Measurements from ENCODE around the gene CXCL14.

DNA sequence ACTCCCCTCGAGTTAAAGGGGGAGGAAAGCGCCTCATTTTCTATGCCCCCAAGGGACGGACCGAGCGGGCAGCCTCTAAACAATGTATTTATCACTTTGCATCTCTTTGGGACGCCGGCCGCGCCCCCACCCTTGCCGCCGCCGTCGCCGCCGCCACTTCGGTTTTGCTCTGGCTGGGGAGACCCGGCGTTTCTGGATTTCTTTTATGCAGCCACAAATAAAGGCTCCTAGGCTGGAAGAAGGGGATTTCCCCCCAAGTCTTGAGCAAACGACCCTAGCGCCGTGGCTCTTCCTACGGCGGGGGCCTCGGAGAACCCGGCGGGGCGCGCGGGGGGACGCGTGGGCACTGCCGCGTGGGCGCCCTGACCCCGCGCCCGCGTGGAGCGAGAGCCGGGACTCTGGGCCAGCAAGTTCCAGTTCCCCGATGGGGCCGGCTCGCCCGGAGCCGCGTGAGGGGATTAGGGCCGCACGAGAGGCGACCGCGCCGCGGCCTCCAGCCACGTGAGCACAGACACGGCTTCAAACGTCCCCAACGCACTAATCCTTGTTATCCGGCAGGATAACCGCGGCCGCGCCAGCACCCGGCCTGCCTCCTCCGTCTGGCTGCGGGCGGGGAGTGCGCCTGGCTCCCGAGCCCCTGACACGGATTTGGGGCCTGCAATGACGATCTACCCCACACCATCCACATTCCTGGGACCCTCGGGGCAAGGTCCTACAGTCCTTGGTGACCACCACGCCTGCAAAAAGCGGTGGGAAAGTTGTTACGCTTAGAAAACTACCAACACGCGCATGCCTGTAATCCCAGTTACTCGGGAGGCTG is 35.1 kb downstream of the CXCL14 start:
- TF ChIP-seq TCF7L2 (IDR thresholded peaks at IDR 0.05; ENCODE audit: low read depth, low read length) (no peak), SIN3A (IDR thresholded peaks at IDR 0.05; ENCODE audit: borderline replicate concordance, insufficient read depth, low read depth, low read length) (no peak)
- TF ChIP-seq, protein P1, sequence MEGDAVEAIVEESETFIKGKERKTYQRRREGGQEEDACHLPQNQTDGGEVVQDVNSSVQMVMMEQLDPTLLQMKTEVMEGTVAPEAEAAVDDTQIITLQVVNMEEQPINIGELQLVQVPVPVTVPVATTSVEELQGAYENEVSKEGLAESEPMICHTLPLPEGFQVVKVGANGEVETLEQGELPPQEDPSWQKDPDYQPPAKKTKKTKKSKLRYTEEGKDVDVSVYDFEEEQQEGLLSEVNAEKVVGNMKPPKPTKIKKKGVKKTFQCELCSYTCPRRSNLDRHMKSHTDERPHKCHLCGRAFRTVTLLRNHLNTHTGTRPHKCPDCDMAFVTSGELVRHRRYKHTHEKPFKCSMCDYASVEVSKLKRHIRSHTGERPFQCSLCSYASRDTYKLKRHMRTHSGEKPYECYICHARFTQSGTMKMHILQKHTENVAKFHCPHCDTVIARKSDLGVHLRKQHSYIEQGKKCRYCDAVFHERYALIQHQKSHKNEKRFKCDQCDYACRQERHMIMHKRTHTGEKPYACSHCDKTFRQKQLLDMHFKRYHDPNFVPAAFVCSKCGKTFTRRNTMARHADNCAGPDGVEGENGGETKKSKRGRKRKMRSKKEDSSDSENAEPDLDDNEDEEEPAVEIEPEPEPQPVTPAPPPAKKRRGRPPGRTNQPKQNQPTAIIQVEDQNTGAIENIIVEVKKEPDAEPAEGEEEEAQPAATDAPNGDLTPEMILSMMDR (IDR thresholded peaks at IDR 0.05): no peak
- TF ChIP-seq, protein P2, sequence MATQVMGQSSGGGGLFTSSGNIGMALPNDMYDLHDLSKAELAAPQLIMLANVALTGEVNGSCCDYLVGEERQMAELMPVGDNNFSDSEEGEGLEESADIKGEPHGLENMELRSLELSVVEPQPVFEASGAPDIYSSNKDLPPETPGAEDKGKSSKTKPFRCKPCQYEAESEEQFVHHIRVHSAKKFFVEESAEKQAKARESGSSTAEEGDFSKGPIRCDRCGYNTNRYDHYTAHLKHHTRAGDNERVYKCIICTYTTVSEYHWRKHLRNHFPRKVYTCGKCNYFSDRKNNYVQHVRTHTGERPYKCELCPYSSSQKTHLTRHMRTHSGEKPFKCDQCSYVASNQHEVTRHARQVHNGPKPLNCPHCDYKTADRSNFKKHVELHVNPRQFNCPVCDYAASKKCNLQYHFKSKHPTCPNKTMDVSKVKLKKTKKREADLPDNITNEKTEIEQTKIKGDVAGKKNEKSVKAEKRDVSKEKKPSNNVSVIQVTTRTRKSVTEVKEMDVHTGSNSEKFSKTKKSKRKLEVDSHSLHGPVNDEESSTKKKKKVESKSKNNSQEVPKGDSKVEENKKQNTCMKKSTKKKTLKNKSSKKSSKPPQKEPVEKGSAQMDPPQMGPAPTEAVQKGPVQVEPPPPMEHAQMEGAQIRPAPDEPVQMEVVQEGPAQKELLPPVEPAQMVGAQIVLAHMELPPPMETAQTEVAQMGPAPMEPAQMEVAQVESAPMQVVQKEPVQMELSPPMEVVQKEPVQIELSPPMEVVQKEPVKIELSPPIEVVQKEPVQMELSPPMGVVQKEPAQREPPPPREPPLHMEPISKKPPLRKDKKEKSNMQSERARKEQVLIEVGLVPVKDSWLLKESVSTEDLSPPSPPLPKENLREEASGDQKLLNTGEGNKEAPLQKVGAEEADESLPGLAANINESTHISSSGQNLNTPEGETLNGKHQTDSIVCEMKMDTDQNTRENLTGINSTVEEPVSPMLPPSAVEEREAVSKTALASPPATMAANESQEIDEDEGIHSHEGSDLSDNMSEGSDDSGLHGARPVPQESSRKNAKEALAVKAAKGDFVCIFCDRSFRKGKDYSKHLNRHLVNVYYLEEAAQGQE (IDR thresholded peaks at IDR 0.05; ENCODE audit: insufficient read depth in 1 of 2, low read depth in 2 of 2, low read length in 1 of 2): no peak

Data from Panc1 (cell line).